HCT116 (cell line): ENCODE data around the gene TMEM141. TPM values are rescaled to one million over a fixed set of nuclear protein-coding genes. Genes with fewer than 3 reads are reported as not detected.

Experiments used
- ATAC-seq: fragments of 200-7000 bp; cut with Tn5 transposase; 2 replicates; pipeline ENCODE4 v1.9.1; 2020; ENCODE audit warnings: mild to moderate bottlenecking, moderate library complexity
- BruUV-seq: library from RNA; stranded (reverse); fragments of 400-500 nt; replicated peaks from 2 replicates; lab custom pipeline; 2021; lab: Mats Ljungman, UMichigan
- CTCF ChIA-PET: fragments of 300-600 bp; sonication (Branson Sonifier 250); formaldehyde crosslinking; loops from one replicate; lab custom pipeline; 2021; ENCODE audit warnings: antibody characterized with exemption; lab: Charles Lee
- POLR2A ChIA-PET: fragments of 300-600, 350-600 bp; sonication (Branson Sonifier 250); formaldehyde crosslinking; loops from one replicate; lab custom pipeline; 2021; ENCODE audit warnings: antibody characterized with exemption; lab: Charles Lee
- RAD21 ChIA-PET, 2 experiments: fragments of 300-600 bp; sonication (Branson Sonifier 250); formaldehyde crosslinking; loops; one replicate each; lab custom pipeline; 2023; ENCODE audit warnings: low total read pairs in 2 of 2; ENCODE audit not compliant: uncharacterized antibody in 2 of 2, unreplicated experiment in 2 of 2, low non-redundant PET in 1 of 2; lab: Charles Lee
- DNase-seq: peaks from one replicate; pipeline ENCODE4 v3.0.0-alpha.2; 2010; ENCODE audit warnings: low read depth, low spot score
- H2AFZ ChIP-seq: fragments of 200-600 bp; shearing (Covaris generic), sonication (generic); 2 replicates; pipeline ENCODE4 v1.6.1; 2017; ENCODE audit warnings: low read depth, mixed run types, mixed read lengths, antibody characterized with exemption, low read length; ENCODE audit not compliant: poor library complexity, severe bottlenecking
- H3K27ac ChIP-seq: 2 replicates; pipeline ENCODE4 v1.5.1; 2012; ENCODE audit warnings: low read depth, low read length
- H3K27me3 ChIP-seq: fragments of 200-600 bp; sonication (generic); 2 replicates; pipeline ENCODE4 v1.6.1; 2016; ENCODE audit warnings: mixed run types, low read length, mixed read lengths; ENCODE audit not compliant: insufficient read depth
- H3K36me3 ChIP-seq, 2 experiments: fragments of 200-500 bp in 1 of 2; fragments of 200-600 bp in 1 of 2; sonication (Bioruptor generic) in 1 of 2; sonication (generic) in 1 of 2; 2 replicates each; pipeline versions ENCODE4 v1.5.1 to v1.6.1; 2014 to 2016; ENCODE audit warnings: low read length in 2 of 2, inconsistent platforms in 1 of 2, mixed read lengths in 1 of 2, mixed run types in 1 of 2; ENCODE audit not compliant: insufficient read depth in 2 of 2, control insufficient read depth in 1 of 2
- H3K4me1 ChIP-seq, 2 experiments: fragments of 200-600 bp in 1 of 2; sonication (generic) in 1 of 2; 2 replicates each; pipeline versions ENCODE4 v1.5.1 to v1.6.1; 2012 to 2017; ENCODE audit warnings: low read length in 2 of 2, inconsistent platforms in 1 of 2, mild to moderate bottlenecking in 1 of 2, mixed read lengths in 1 of 2, mixed run types in 1 of 2, moderate library complexity in 1 of 2; ENCODE audit not compliant: insufficient read depth in 2 of 2, control insufficient read depth in 1 of 2
- H3K4me2 ChIP-seq: fragments of 200-600 bp; sonication (generic); 2 replicates; pipeline ENCODE4 v1.6.1; 2017; ENCODE audit warnings: mixed run types, low read length, mixed read lengths
- H3K4me3 ChIP-seq, 2 experiments: fragments of 200-600 bp in 1 of 2; sonication (generic) in 1 of 2; replicated peaks in 1 of 2; 2 replicates each; pipeline ENCODE4 v1.5.1; 2011 to 2016; ENCODE audit warnings: low read length in 2 of 2, control low read depth in 1 of 2, low read depth in 1 of 2, mild to moderate bottlenecking in 1 of 2, mixed read lengths in 1 of 2, mixed run types in 1 of 2
- H3K79me2 ChIP-seq: fragments of 200-600 bp; sonication (generic); 2 replicates; pipeline ENCODE4 v1.6.1; 2017; ENCODE audit warnings: mild to moderate bottlenecking, mixed run types, low read length, moderate library complexity, mixed read lengths; ENCODE audit not compliant: insufficient read depth
- H3K9ac ChIP-seq: fragments of 200-600 bp; sonication (generic); 2 replicates; pipeline ENCODE4 v1.6.1; 2016; ENCODE audit warnings: low read length, mixed read lengths
- H3K9me2 ChIP-seq: fragments of 200-600 bp; sonication (generic), shearing (Covaris generic); 2 replicates; pipeline ENCODE4 v1.6.1; 2017; ENCODE audit warnings: mixed run types, mild to moderate bottlenecking, moderate library complexity; ENCODE audit not compliant: insufficient read depth
- H3K9me3 ChIP-seq, 2 experiments: fragments of 200-500 bp in 1 of 2; fragments of 200-600 bp in 1 of 2; sonication (Bioruptor generic) in 1 of 2; sonication (generic) in 1 of 2; 2 replicates each; pipeline ENCODE4 v1.6.1; 2014 to 2017; ENCODE audit warnings: low read length in 2 of 2, mixed read lengths in 2 of 2, inconsistent platforms in 1 of 2, low read depth in 1 of 2, mild to moderate bottlenecking in 1 of 2, mixed run types in 1 of 2, moderate library complexity in 1 of 2; ENCODE audit not compliant: control insufficient read depth in 1 of 2, insufficient read depth in 1 of 2
- H4K20me1 ChIP-seq: fragments of 200-600 bp; sonication (generic), shearing (Covaris generic); 2 replicates; pipeline ENCODE4 v1.6.1; 2017; ENCODE audit warnings: mixed run types, mild to moderate bottlenecking, moderate library complexity; ENCODE audit not compliant: insufficient read depth
- CEBPB ChIP-seq: IDR thresholded peaks from 2 replicates; pipeline ENCODE4 v1.6.1; 2012; ENCODE audit warnings: low read depth
- EGR1 ChIP-seq: IDR thresholded peaks from 2 replicates; pipeline ENCODE4 v1.6.1; 2012; ENCODE audit warnings: low read depth
- ELF1 ChIP-seq: IDR thresholded peaks from 2 replicates; pipeline ENCODE4 v1.6.1; 2012; ENCODE audit warnings: low read depth, borderline replicate concordance
- EZH2 ChIP-seq: fragments of 200-600 bp; sonication (generic); IDR thresholded peaks from 2 replicates; pipeline ENCODE4 v1.6.1; 2017; ENCODE audit warnings: antibody characterized with exemption, mixed run types
- EZH2phosphoT487 ChIP-seq: fragments of 200-600 bp; IDR thresholded peaks from 2 replicates; pipeline ENCODE4 v1.6.1; 2018; ENCODE audit warnings: antibody characterized with exemption, borderline replicate concordance
- FOSL1 ChIP-seq: IDR thresholded peaks from 2 replicates; pipeline ENCODE4 v1.6.1; 2012; ENCODE audit warnings: low read depth
- JUND ChIP-seq: IDR thresholded peaks from 2 replicates; pipeline ENCODE4 v1.6.1; 2012
- POLR2A ChIP-seq: IDR thresholded peaks from 2 replicates; pipeline ENCODE4 v1.7.0; 2011; ENCODE audit warnings: borderline replicate concordance; ENCODE audit not compliant: insufficient read depth, insufficient read length; ENCODE audit errors: extremely low read depth
- POLR2AphosphoS5 ChIP-seq: IDR thresholded peaks from 2 replicates; pipeline ENCODE4 v1.6.1; 2011; ENCODE audit warnings: mild to moderate bottlenecking, low read depth, low read length, moderate library complexity
- RAD21 ChIP-seq: IDR thresholded peaks from 2 replicates; pipeline ENCODE4 v1.6.1; 2012; ENCODE audit warnings: low read depth, mild to moderate bottlenecking
- SIN3A ChIP-seq: IDR thresholded peaks from 2 replicates; pipeline ENCODE4 v1.6.1; 2012; ENCODE audit warnings: low read depth
- SP1 ChIP-seq: IDR thresholded peaks from 2 replicates; pipeline ENCODE4 v1.6.1; 2012; ENCODE audit warnings: low read depth
- TCF7L2 ChIP-seq: IDR thresholded peaks from 2 replicates; pipeline ENCODE4 v1.7.0; 2011; ENCODE audit warnings: borderline replicate concordance, inconsistent platforms; ENCODE audit not compliant: insufficient read depth, insufficient read length; ENCODE audit errors: extremely low read depth
- ZFX ChIP-seq: fragments of 450-650 bp; IDR thresholded peaks from 2 replicates; pipeline ENCODE4 v1.6.1; 2017
- ZNF274 ChIP-seq: fragments of 200-500 bp; sonication (Bioruptor generic); IDR thresholded peaks from 2 replicates; pipeline ENCODE4 v1.6.1; 2014; ENCODE audit warnings: mild to moderate bottlenecking, low read depth, low read length, inconsistent platforms
- intact Hi-C: fragments of 100-400 bp; cut with micrococcal nuclease; formaldehyde crosslinking; loops from 2 replicates; pipeline ENCODE4 v1.10.0; 2022
- total RNA-seq: library from RNA; stranded (reverse); gene quantifications from one replicate; pipeline ENCODE4 v1.2.1, GENCODE V29; 2021; ENCODE audit not compliant: unreplicated experiment
- TF ChIP-seq, protein P1 (sequence below): IDR thresholded peaks from 2 replicates; pipeline ENCODE4 v1.6.1; 2012
- TF ChIP-seq, protein P2 (sequence below), 3 experiments: fragments of 200-600 bp in 1 of 3; sonication (generic) in 1 of 3; IDR thresholded peaks in 2 of 3; conservative IDR thresholded peaks in 1 of 3; 2 replicates each; pipeline ENCODE4 v1.5.1; 2012 to 2017; ENCODE audit warnings: low read depth in 2 of 3, low read length in 2 of 3, antibody characterized with exemption in 1 of 3, borderline replicate concordance in 1 of 3, control low read depth in 1 of 3, mild to moderate bottlenecking in 1 of 3, mixed read lengths in 1 of 3, mixed run types in 1 of 3, moderate library complexity in 1 of 3; ENCODE audit not compliant: insufficient read depth in 1 of 3

Gene TMEM141
- total RNA-seq, 1 experiment from 2014 or later: 73.6 TPM

DNA sequence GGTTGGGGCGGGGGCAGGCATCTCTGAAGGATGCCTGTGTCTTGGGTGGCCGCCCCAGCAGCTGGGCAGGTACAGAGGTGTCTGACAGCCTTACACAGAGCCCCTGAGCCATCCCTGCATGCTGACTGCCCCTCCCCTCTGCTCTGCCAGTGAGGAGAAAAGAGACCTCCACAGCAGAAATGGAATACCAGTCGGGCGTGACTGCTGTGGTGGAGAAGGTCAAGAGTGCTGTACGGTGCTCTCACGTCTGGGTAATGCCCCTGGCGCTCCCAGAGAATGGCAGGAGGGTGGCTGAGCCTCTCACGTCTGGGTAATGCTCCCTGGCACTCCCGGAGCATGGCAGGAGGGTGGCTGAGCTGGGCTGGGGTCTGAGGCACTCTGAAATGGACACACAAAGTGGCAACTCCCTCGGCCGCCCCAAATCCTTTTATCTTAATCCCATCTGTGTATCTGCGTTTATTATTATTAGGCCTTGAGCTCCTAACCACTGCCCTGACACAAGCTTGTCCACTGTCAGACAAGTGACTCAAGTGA, 14.1 kb downstream of the TMEM141 start:
- Histone ChIP-seq H3K4me1 (peaks cover 29 to 36% of the 10 kb centered on the region in 2 experiments), H3K9me3 (no peaks in the 10 kb centered on the region), H3K9me2 (no peaks in the 10 kb centered on the region), H3K4me3 (no peak overlapping the region), H3K36me3 (peaks cover 0 to 8% of the 10 kb centered on the region in 2 experiments; a peak in 1 of 4 replicates), H3K4me2 (no peak overlapping the region), H3K27me3 (no peaks in the 10 kb centered on the region), H2AFZ (no peak overlapping the region), H3K27ac (no peak overlapping the region), H3K9ac (no peak overlapping the region), H4K20me1 (no peaks in the 10 kb centered on the region), H3K79me2 (peaks cover 31% of the 10 kb centered on the region)
- no peak for ATAC-seq
- ChIA-PET CTCF (no interaction called here), POLR2A (no interaction called here), RAD21 (no interaction called here)
- TF ChIP-seq SP1 (no peak), RAD21 (no peak), POLR2AphosphoS5 (no peak), TCF7L2 (no peak), EZH2phosphoT487 (no peak), CEBPB (no peak), ZNF274 (no peak), ZFX (no peak), FOSL1 (no peak), POLR2A (no peak), JUND (no peak), ELF1 (no peak), EGR1 (no peak), EZH2 (no peak), SIN3A (no peak)
- TF ChIP-seq, protein P1, sequence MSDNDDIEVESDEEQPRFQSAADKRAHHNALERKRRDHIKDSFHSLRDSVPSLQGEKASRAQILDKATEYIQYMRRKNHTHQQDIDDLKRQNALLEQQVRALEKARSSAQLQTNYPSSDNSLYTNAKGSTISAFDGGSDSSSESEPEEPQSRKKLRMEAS: no peak
- TF ChIP-seq, protein P2, sequence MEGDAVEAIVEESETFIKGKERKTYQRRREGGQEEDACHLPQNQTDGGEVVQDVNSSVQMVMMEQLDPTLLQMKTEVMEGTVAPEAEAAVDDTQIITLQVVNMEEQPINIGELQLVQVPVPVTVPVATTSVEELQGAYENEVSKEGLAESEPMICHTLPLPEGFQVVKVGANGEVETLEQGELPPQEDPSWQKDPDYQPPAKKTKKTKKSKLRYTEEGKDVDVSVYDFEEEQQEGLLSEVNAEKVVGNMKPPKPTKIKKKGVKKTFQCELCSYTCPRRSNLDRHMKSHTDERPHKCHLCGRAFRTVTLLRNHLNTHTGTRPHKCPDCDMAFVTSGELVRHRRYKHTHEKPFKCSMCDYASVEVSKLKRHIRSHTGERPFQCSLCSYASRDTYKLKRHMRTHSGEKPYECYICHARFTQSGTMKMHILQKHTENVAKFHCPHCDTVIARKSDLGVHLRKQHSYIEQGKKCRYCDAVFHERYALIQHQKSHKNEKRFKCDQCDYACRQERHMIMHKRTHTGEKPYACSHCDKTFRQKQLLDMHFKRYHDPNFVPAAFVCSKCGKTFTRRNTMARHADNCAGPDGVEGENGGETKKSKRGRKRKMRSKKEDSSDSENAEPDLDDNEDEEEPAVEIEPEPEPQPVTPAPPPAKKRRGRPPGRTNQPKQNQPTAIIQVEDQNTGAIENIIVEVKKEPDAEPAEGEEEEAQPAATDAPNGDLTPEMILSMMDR (IDR thresholded peaks at IDR 0.05 in 2 of 3, conservative IDR thresholded peaks at IDR 0.05 in 1 of 3; ENCODE audit: borderline replicate concordance in 1 of 3, insufficient read depth in 1 of 3, low read depth in 2 of 3, low read length in 2 of 3): no peak
- no TSS peak for BruUV-seq
- intact Hi-C loops: no loop called here
- DNase-seq: no peak
